Kidney (tissue), 14 donors: Measurements from ENCODE around the gene MAGI3. TPM values are rescaled to one million over a fixed set of nuclear protein-coding genes. Genes with fewer than 3 reads are reported as not detected.

Experiments
- DNase-seq, 5 donors: peaks; one replicate each; pipeline ENCODE4 v3.0.0-alpha.2; 2013 to 2020
- FAIRE-seq: peaks from 2 replicates; lab custom pipeline; 2012; peaks lifted over from hg19 to GRCh38; lab: Jason Lieb, UNC
- H3K27ac ChIP-seq, 2 donors: one replicate each; pipeline ENCODE4 v1.7.0; 2013; ENCODE audit warnings: low read depth in 2 of 2, low read length in 2 of 2, inconsistent platforms in 1 of 2
- H3K27me3 ChIP-seq: one replicate; pipeline ENCODE4 v1.7.1; 2013; ENCODE audit warnings: low read length, inconsistent platforms; ENCODE audit not compliant: control insufficient read depth, insufficient read depth
- H3K36me3 ChIP-seq, 3 donors: one replicate each; pipeline versions ENCODE4 v1.7.0 to v1.7.1; 2013; ENCODE audit warnings: low read length in 3 of 3, control low read depth in 1 of 3, inconsistent platforms in 1 of 3; ENCODE audit not compliant: insufficient read depth in 3 of 3, control insufficient read depth in 2 of 3
- H3K4me1 ChIP-seq, 3 donors: one replicate each; pipeline versions ENCODE4 v1.7.0 to v1.7.1; 2013; ENCODE audit warnings: low read length in 3 of 3, inconsistent platforms in 1 of 3, low read depth in 1 of 3; ENCODE audit not compliant: control insufficient read depth in 2 of 3, insufficient read depth in 2 of 3
- H3K4me3 ChIP-seq, 3 donors: one replicate each; pipeline versions ENCODE4 v1.7.0 to v1.8.1; 2013; ENCODE audit warnings: low read length in 3 of 3, control low read depth in 1 of 3, inconsistent platforms in 1 of 3
- H3K9ac ChIP-seq, 3 donors: one replicate each; pipeline versions ENCODE4 v1.7.0 to v1.7.1; 2013; ENCODE audit warnings: low read length in 3 of 3, control low read depth in 1 of 3, inconsistent platforms in 1 of 3
- H3K9me3 ChIP-seq, 3 donors: one replicate each; pipeline versions ENCODE4 v1.7.0 to v1.7.1; 2013; ENCODE audit warnings: low read length in 3 of 3, control low read depth in 1 of 3, inconsistent platforms in 1 of 3; ENCODE audit not compliant: control insufficient read depth in 2 of 3, insufficient read depth in 1 of 3
- CTCF ChIP-seq: IDR thresholded peaks from 3 replicates; pipeline ENCODE4 v1.5.1; 2012; ENCODE audit warnings: mild to moderate bottlenecking, moderate library complexity, borderline replicate concordance; ENCODE audit not compliant: insufficient read depth; ENCODE audit errors: extremely low read depth
- intact Hi-C: fragments of 100-400 bp; cut with DNase I; formaldehyde crosslinking; loops from one replicate; pipeline ENCODE4 v1.11.1; 2022
- polyA plus RNA-seq: library from polyadenylated mRNA; stranded (reverse); fragments of 350-450 nt; fragmentation: Illumina TruSeq; extraction: RNeasy Lipid Tissue Mini Kit (QIAGEN cat#74804); gene quantifications from one replicate; pipeline ENCODE4 v1.2.3, GENCODE V29; 2014; ENCODE audit warnings: low read depth, low replicate concordance; ENCODE audit not compliant: insufficient read depth
- total RNA-seq: library from RNA; stranded (reverse); fragmentation: NEBNext Ultra II Directional; extraction: Animal tissue kit (Norgen Biotek cat#: 25700); gene quantifications from one replicate; pipeline ENCODE4 v1.2.1, GENCODE V29; 2021
- donor health status: control.
- donor health status: control.
- donor health status: control.
- donor health status: control.
- donor health status: control.
- donor health status: DM: yes; HTN: yes; CAD: no.
- donor health status: Normal renal cell carcinoma (clear cell type).

The MAGI3 gene
- total and polyA plus RNA-seq, 2 donors from 2014 or later: 5.6 to 25.9 TPM

- Histone ChIP-seq H3K36me3 (peaks cover 0 to 2% (median 0%) of the 10 kb centered on the region in 3 donors), H3K9me3 (no peaks in the 10 kb centered on the region), H3K4me1 (peaks cover 0 to 3% (median 0%) of the 10 kb centered on the region in 3 donors), H3K27ac (no peak overlapping the region), H3K27me3 (no peaks in the 10 kb centered on the region), H3K4me3 (no peak overlapping the region), H3K9ac (no peak overlapping the region)
- DNase-seq (no peak), FAIRE-seq (no peak)
- no peak for TF ChIP-seq CTCF
- intact Hi-C loops: loop anchor here (10.0 kb wide), 1 partner anchor 525 kb away; no protein-coding TSS in a partner anchor
These were observed 269.8 kb downstream of the MAGI3 start for GRCh38 chr1:113660088-113660487.

GRCh38 chr1:113662101-113662500 lies 271.8 kb downstream of the MAGI3 start:
- Histone ChIP-seq H3K9me3 (no peaks in the 10 kb centered on the region), H3K4me1 (peaks cover 0 to under 1% (median 0%) of the 10 kb centered on the region in 3 donors), H3K27ac (no peak overlapping the region), H3K4me3 (no peak overlapping the region), H3K27me3 (no peaks in the 10 kb centered on the region), H3K36me3 (peaks cover 0 to 2% (median 0%) of the 10 kb centered on the region in 3 donors), H3K9ac (no peak overlapping the region)
- FAIRE-seq (no peak), DNase-seq (no peak)
- TF ChIP-seq CTCF: no peak
- intact Hi-C loops: loop anchor here (10.0 kb wide), 1 partner anchor 527 kb away; no protein-coding TSS in a partner anchor

GRCh38 chr1:113663165-113663951 lies 273.0 kb downstream of the MAGI3 start:
- Histone ChIP-seq H3K9ac (no peak overlapping the region), H3K27me3 (no peaks in the 10 kb centered on the region), H3K27ac (no peak overlapping the region), H3K4me1 (no peaks in the 10 kb centered on the region), H3K36me3 (peaks cover 0 to 2% (median 0%) of the 10 kb centered on the region in 3 donors), H3K9me3 (no peaks in the 10 kb centered on the region), H3K4me3 (no peak overlapping the region)
- FAIRE-seq: no peak
- TF ChIP-seq CTCF: no peak
- intact Hi-C loops: loop anchor here (10.0 kb wide), 1 partner anchor 529 kb away; no protein-coding TSS in a partner anchor
- no peak for DNase-seq
